Naive thymus-derived CD4-positive, alpha-beta T cell (primary cell): ENCODE data around the gene SERF2. TPM values are rescaled to one million over a fixed set of nuclear protein-coding genes. Genes with fewer than 3 reads are reported as not detected.
"Not testable (repeated sequence)": the region's sequence is repeated elsewhere in the genome, so short reads cannot be mapped to it uniquely, and the experiment has no call there.

Source experiments
- ATAC-seq: fragments of 150-1000 bp; cut with Tn5 transposase; 2 replicates; pipeline ENCODE4 v1.10.0; 2021; ENCODE audit warnings: mild to moderate bottlenecking, moderate library complexity
- CTCF ChIA-PET: fragments of 350-600 bp; sonication (Branson Sonifier 250); formaldehyde crosslinking; loops from one replicate; lab custom pipeline; 2021; ENCODE audit warnings: antibody characterized with exemption; lab: Charles Lee
- POLR2A ChIA-PET: fragments of 350-600 bp; sonication (Branson Sonifier 250); formaldehyde crosslinking; loops from one replicate; lab custom pipeline; 2021; ENCODE audit warnings: antibody characterized with exemption, inconsistent platforms; lab: Charles Lee
- DNase-seq, 9 donors: peaks; one replicate each; pipeline versions ENCODE4 v3.0.0 to v3.0.0-alpha.2; 2020 to 2022; ENCODE audit warnings: mixed read lengths in 1 of 9
- H3K27ac ChIP-seq: one replicate; pipeline ENCODE4 v1.7.0; 2013; ENCODE audit warnings: mild to moderate bottlenecking, low read depth, low read length, moderate library complexity
- H3K27me3 ChIP-seq, 2 donors: one replicate each; pipeline ENCODE4 v1.7.0; 2013; ENCODE audit warnings: low read length in 2 of 2, mild to moderate bottlenecking in 2 of 2, moderate library complexity in 2 of 2; ENCODE audit not compliant: control insufficient read depth in 2 of 2, insufficient read depth in 2 of 2
- H3K36me3 ChIP-seq, 3 experiments: 1 replicate in 2 of 3; 2 replicates in 1 of 3; pipeline ENCODE4 v1.7.0; 2013; ENCODE audit warnings: low read length in 3 of 3, mild to moderate bottlenecking in 3 of 3, moderate library complexity in 1 of 3; ENCODE audit not compliant: insufficient read depth in 3 of 3, control insufficient read depth in 2 of 3
- H3K4me1 ChIP-seq, 2 donors: one replicate each; pipeline ENCODE4 v1.7.0; 2013; ENCODE audit warnings: low read length in 2 of 2, mild to moderate bottlenecking in 2 of 2, moderate library complexity in 1 of 2; ENCODE audit not compliant: control insufficient read depth in 2 of 2, insufficient read depth in 2 of 2
- H3K4me3 ChIP-seq: 2 replicates; pipeline ENCODE4 v1.7.0; 2013; ENCODE audit warnings: mild to moderate bottlenecking, low read length
- H3K9me3 ChIP-seq, 3 experiments: 1 replicate in 2 of 3; 2 replicates in 1 of 3; pipeline ENCODE4 v1.7.0; 2013; ENCODE audit warnings: low read length in 3 of 3; ENCODE audit not compliant: control insufficient read depth in 2 of 3
- H3K27ac Mint-ChIP-seq, 9 donors: one replicate each; pipeline ENCODE4 v1.8.0; 2020 to 2022; ENCODE audit warnings: mixed read lengths in 9 of 9, mild to moderate bottlenecking in 8 of 9, moderate library complexity in 5 of 9, inconsistent platforms in 2 of 9
- H3K27me3 Mint-ChIP-seq, 5 donors: one replicate each; pipeline ENCODE4 v1.8.0; 2021 to 2022; ENCODE audit warnings: mixed read lengths in 5 of 5, mild to moderate bottlenecking in 1 of 5
- H3K36me3 Mint-ChIP-seq, 5 donors: one replicate each; pipeline ENCODE4 v1.8.0; 2020 to 2022; ENCODE audit warnings: mixed read lengths in 5 of 5, mild to moderate bottlenecking in 3 of 5, inconsistent platforms in 1 of 5
- H3K4me1 Mint-ChIP-seq, 7 donors: one replicate each; pipeline ENCODE4 v1.8.0; 2020 to 2022; ENCODE audit warnings: mixed read lengths in 7 of 7, mild to moderate bottlenecking in 3 of 7, inconsistent platforms in 1 of 7
- H3K4me3 Mint-ChIP-seq, 10 donors: one replicate each; pipeline ENCODE4 v1.8.0; 2020 to 2022; ENCODE audit warnings: mild to moderate bottlenecking in 10 of 10, mixed read lengths in 10 of 10, moderate library complexity in 6 of 10, inconsistent platforms in 2 of 10
- H3K9me3 Mint-ChIP-seq, 11 donors: one replicate each; pipeline ENCODE4 v1.8.0; 2020 to 2022; ENCODE audit warnings: mixed read lengths in 11 of 11, mild to moderate bottlenecking in 4 of 11, inconsistent platforms in 1 of 11, moderate library complexity in 1 of 11
- intact Hi-C, 2 donors: fragments of 100-400 bp; cut with micrococcal nuclease; formaldehyde crosslinking; loops; one replicate each; pipeline ENCODE4 v1.15.1; 2023
- polyA plus RNA-seq, 2 donors: library from polyadenylated mRNA; unstranded; fragments of 300-500 nt; fragmentation: Illumina TruSeq; gene quantifications; one replicate each; pipeline ENCODE4 v1.2.3, GENCODE V29; 2021
- total RNA-seq, 6 experiments: library from RNA in 5 of 6; stranded (reverse) in 5 of 6; gene quantifications; 1 replicate in 5 of 6; 2 replicates in 1 of 6; pipeline ENCODE4 v1.2.3 and lab custom pipeline; 2021 to 2026

Gene SERF2
- total and polyA plus RNA-seq, 7 experiments from 2014 or later = 358 to 2,070 (median 569) TPM

DNA sequence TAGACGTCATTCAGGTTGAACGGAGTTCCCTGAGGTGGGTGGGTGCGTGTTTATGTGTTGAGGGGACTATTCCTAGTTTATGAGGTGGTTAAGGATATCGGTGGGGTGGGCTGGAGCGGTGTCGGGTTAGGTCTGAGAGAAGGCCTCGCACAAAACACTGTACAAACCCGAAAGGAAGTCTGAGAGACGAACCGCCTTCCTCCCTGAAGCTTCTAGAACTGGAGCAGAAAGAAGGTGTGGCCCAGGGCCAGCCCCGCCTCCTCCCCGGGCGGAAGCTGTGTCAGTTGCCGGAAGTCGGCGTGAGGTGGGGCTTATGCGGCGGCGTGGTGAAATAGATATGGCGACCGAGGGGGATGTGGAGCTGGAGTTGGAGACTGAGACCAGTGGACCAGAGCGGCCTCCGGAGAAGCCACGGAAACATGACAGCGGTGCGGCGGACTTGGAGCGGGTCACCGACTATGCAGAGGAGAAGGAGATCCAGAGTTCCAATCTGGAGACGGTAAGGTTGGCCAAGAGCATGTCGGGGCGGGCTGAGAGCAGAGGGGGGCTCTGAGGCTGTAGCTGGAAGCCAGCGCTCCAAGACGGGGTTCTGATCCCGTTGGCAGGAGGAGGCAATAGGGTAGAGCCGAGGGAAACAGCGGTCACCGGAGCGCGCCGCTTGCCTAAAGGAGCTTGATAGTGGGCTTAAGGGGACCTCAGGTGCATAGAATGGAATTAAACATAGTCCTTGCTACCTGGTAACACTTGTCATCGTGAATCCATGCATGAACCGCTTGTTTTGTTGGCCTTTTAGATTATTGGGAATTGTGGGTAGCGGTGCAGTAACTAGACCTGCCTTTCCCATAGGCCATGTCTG lies 8.4 kb downstream of the SERF2 start, which contains the start of gene HYPK:
Gene HYPK, plus strand, starts transcription at position 314 of the 856 bp plus-strand sequence. Its CDS starts 24 bp downstream, at position 338.
- no peaks in the 10 kb centered on the region for H3K27me3 Mint-ChIP-seq
- peak within 1 kb of the TSS; percentile 89 to 100 (median 99) for H3K4me3 Mint-ChIP-seq
- peaks cover 8 to 65% (median 9%) of the 10 kb centered on the region in 3 experiments for H3K36me3 ChIP-seq
- ChIA-PET CTCF (interaction anchor here (0.9 to 1.7 kb wide), 2 partner anchors 24 kb away, joined by 4 to 6 read pairs; partner anchors contain the start of genes ELL3 and MFAP1), POLR2A (interaction anchor here (0.7 to 2.5 kb wide), 12 partner anchors 9 to 54 kb away, joined by 3 to 29 read pairs (median 7); partner anchors contain the start of genes ELL3, MFAP1, PDIA3 and SERF2)
- H3K4me3 ChIP-seq = peak within 1 kb of the TSS; percentile 98
- no peaks in the 10 kb centered on the region for H3K27me3 ChIP-seq
- no peaks in the 10 kb centered on the region for H3K9me3 ChIP-seq
- ATAC-seq (peak; percentile 99), DNase-seq (peak; percentile 77 to 95 (median 91))
- peaks cover 21 to 54% (median 49%) of the 10 kb centered on the region in 7 donors for H3K4me1 Mint-ChIP-seq
- intact Hi-C loops = loop anchor here (1.0 to 2.0 kb wide), 8 partner anchors 8 to 290 kb away; partner anchors contain the start of genes MFAP1 (in 2 of the 2), SERF2 (in 2 of the 2), ELL3 (in 1 of the 2) and PDIA3 (in 1 of the 2)
- H3K27ac Mint-ChIP-seq = peak within 1 kb of the TSS; percentile 94 to 100 (median 97)
- H3K4me1 ChIP-seq = peaks cover 14 to 15% of the 10 kb centered on the region in 2 donors
- peak within 1 kb of the TSS; percentile 85 for H3K27ac ChIP-seq
- peaks cover 12 to 46% (median 44%) of the 10 kb centered on the region in 5 donors for H3K36me3 Mint-ChIP-seq
- no peaks in the 10 kb centered on the region for H3K9me3 Mint-ChIP-seq

DNA sequence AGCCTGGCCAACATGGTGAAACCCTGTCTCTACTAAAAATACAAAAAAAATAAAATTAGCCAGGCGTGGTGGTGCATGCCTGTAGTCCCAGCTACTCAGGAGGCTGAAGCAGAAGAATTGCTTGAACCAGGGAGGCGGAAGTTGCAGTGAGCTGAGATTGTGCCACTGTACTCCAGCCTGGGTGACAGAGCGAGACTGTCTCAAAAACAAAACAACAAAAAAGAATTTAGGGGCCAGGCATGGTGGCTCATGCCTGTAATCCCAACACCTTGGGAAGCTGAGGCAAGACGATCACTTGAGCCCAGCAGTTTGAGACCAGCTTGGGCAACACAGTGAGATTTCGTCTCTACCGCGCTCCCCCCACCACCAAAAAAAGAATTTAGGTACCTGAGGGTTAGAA lies 10.6 kb downstream of the SERF2 start:
- H3K9me3 ChIP-seq, CTCF ChIA-PET, H3K27me3 ChIP-seq, H3K27me3 Mint-ChIP-seq, H3K4me3 ChIP-seq, intact Hi-C loops, H3K27ac ChIP-seq, H3K9me3 Mint-ChIP-seq, H3K4me3 Mint-ChIP-seq, ATAC-seq, DNase-seq: not testable (repeated sequence)
- Mint-ChIP-seq H3K27ac (peak overlapping the region in 1 of 9 donors; percentile 33), H3K36me3 (peaks cover 16 to 50% (median 46%) of the 10 kb centered on the region in 5 donors), H3K4me1 (peaks cover 19 to 40% (median 36%) of the 10 kb centered on the region in 7 donors)
- H3K36me3 ChIP-seq = peaks cover 2 to 66% (median 15%) of the 10 kb centered on the region in 3 experiments
- POLR2A ChIA-PET = interaction anchor here (2.0 kb wide), 1 partner anchor 22 kb away, joined by 5 read pairs; the partner anchor contains the start of gene MFAP1
- H3K4me1 ChIP-seq = peaks cover 14 to 15% of the 10 kb centered on the region in 2 donors

DNA sequence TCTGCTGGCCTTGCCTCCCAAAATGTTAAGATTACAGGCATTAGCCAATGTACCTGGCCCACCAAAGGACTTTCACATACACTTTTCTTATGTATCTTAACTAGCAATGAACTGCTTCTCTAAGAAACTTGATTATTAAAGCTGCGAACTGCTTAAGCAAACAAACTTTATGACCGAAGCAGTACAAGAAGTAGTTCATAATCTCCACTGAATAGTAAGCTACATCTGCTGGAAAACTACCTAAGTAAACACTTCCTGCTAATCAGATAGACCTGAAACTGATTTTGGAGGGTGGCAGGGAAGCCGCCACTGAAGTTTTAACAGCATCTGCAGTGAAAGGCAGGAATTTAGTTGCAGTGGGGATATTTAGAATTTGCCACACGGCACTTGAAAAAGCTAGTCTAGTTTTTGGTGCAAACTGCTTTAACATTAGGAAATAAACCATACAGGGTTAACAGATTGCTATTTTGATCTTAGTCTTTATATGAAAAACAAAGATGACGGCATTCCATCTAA lies 16.4 kb downstream of the SERF2 start:
- no peaks in the 10 kb centered on the region for H3K4me1 ChIP-seq
- POLR2A ChIA-PET = interaction anchor here (1.1 kb wide), 1 partner anchor 16 kb away, joined by 3 read pairs; the partner anchor contains the start of gene MFAP1
- H3K27ac ChIP-seq = no peak overlapping the region
- H3K9me3 ChIP-seq = no peaks in the 10 kb centered on the region
- peaks cover 0 to 12% (median 0%) of the 10 kb centered on the region in 7 donors for H3K4me1 Mint-ChIP-seq
- no peaks in the 10 kb centered on the region for H3K27me3 Mint-ChIP-seq
- no peak overlapping the region for H3K4me3 Mint-ChIP-seq
- ATAC-seq (no peak), DNase-seq (no peak)
- H3K4me3 ChIP-seq = no peak overlapping the region
- CTCF ChIA-PET = no interaction called here
- H3K36me3 ChIP-seq = peaks cover 34 to 88% (median 35%) of the 10 kb centered on the region in 3 experiments
- intact Hi-C loops = no loop called here
- no peaks in the 10 kb centered on the region for H3K27me3 ChIP-seq
- no peak overlapping the region for H3K27ac Mint-ChIP-seq
- peaks cover 21 to 45% (median 34%) of the 10 kb centered on the region in 5 donors for H3K36me3 Mint-ChIP-seq
- H3K9me3 Mint-ChIP-seq = no peaks in the 10 kb centered on the region

DNA sequence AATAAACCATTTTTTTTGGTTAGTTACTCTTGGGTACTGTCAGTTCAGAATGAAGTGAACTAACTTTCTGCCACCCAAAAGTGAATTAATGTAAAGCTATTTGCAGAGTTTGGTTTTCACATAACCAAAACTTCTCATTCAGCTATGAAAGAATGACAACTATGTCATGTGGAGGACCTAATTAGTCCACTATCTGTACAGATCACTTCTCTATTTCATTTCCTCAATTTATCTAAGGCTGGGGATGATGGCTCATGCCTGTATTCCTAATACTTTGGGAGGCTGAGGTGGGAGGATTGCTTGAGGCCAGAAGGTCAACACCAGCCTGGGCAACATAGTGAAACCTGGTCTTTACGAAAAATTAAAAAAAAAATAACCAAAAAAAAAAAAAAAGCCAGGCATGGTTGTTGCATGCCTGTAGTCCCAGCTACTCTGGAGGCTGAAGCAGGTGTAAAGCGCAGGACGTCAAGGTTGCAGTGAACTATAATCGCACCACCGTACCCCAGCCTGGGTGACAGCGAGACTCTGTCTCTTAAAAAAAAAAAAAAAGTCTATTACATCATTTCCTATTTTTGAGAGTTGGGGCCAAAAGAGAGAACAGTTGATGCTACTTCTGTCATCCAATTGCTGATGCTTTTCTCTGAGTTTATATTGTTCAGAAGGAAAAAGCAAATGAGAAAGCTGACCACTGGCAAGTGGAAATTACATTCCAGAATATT lies 17.0 kb downstream of the SERF2 start:
- Mint-ChIP-seq H3K27me3 (no peaks in the 10 kb centered on the region), H3K4me3 (no peak overlapping the region), H3K36me3 (peaks cover 21 to 44% (median 34%) of the 10 kb centered on the region in 5 donors), H3K27ac (peak overlapping the region in 3 of 9 donors; percentile 26 to 73 (median 64)), H3K4me1 (peaks cover 0 to 12% (median 0%) of the 10 kb centered on the region in 7 donors), H3K9me3 (no peaks in the 10 kb centered on the region)
- ChIA-PET POLR2A (interaction anchor here (0.6 to 1.3 kb wide), 5 partner anchors 9 to 1352 kb away, joined by 3 to 8 read pairs (median 3); partner anchors contain the start of genes HYPK, MFAP1 and SERINC4), CTCF (interaction anchor here (0.7 kb wide), 1 partner anchor 11 kb away, joined by 4 read pairs; no protein-coding TSS in a partner anchor)
- H3K4me1 ChIP-seq = no peaks in the 10 kb centered on the region
- peaks cover 36 to 90% (median 40%) of the 10 kb centered on the region in 3 experiments for H3K36me3 ChIP-seq
- no peaks in the 10 kb centered on the region for H3K27me3 ChIP-seq
- no peak overlapping the region for H3K4me3 ChIP-seq
- ATAC-seq (peak; percentile 72), DNase-seq (no peak)
- H3K27ac ChIP-seq = no peak overlapping the region
- intact Hi-C loops = no loop called here
- H3K9me3 ChIP-seq = no peaks in the 10 kb centered on the region

DNA sequence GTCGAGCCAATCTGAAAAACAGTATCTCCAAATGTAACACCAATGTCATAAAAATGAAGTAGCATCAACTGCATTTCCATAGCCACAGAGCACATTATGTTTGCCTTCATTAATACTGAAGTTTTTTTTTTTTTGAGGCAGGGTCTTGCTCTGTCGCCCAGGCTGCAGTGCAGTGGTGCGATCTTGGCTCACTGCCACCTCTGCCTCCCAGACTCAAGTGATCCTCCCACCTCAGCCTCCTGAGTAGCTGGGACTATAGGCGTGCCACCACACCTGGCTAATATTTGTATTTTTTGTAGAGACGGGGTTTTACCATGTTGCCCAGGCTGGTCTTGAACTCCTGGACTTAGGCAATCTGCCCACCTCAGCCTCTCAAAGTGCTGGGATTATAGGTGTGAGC lies 22.9 kb downstream of the SERF2 start:
- H3K27ac Mint-ChIP-seq = peak overlapping the region in 5 of 9 donors; percentile 44 to 83 (median 67)
- H3K9me3 ChIP-seq, H3K4me3 Mint-ChIP-seq, H3K4me1 ChIP-seq, H3K4me3 ChIP-seq, H3K9me3 Mint-ChIP-seq, H3K27me3 Mint-ChIP-seq, H3K27ac ChIP-seq, H3K27me3 ChIP-seq, POLR2A ChIA-PET, intact Hi-C loops, DNase-seq, ATAC-seq: not testable (repeated sequence)
- H3K36me3 ChIP-seq = peaks cover 36 to 71% (median 39%) of the 10 kb centered on the region in 3 experiments
- H3K4me1 Mint-ChIP-seq = peaks cover 4 to 27% (median 15%) of the 10 kb centered on the region in 7 donors
- peaks cover 21 to 33% (median 24%) of the 10 kb centered on the region in 5 donors for H3K36me3 Mint-ChIP-seq
- CTCF ChIA-PET = interaction anchor here (0.6 kb wide), 1 partner anchor 159 kb away, joined by 3 read pairs; no protein-coding TSS in a partner anchor
